ENCODE measurements around the gene GLOD5.
"Not testable (repeated sequence)": the region's sequence is repeated elsewhere in the genome, so short reads cannot be mapped to it uniquely, and the experiment has no call there.

GLOD5 gene

DNA sequence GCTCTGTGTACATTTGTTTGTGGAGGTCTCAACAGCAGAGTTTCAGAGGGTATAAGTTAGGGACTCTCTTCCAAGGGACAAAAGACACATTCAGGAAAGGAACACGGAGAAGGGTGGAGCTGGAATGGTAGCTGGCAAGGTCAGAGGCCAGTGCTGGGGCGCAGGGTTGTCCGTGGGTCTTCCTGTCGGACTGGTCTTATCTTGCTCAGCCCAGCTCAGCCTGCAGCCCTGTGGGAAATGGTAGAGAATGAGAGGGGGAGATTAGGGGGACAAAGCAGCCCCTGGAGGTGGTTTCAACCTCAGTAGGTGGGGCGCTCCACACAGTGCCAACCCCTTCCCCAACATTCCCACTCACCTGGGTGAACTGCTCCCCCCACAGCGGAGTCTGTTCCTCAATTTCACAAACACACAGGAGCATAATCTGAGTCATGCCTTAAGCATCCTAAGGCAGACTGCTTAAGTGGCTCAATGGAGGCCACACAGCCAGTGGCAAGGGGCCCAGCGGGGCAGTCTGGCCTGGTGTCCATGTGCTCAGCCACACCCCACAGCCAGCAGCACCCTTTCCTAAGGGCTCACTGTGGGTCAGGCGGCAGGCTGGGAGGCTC is 33.5 kb downstream of the GLOD5 start:
- DNase-seq = no peak

- DNase-seq = no peak
These were observed 36.8 kb downstream of the GLOD5 start for GRCh38 chrX:48798318-48798717.

- DNase-seq = no peak
These were observed 39.2 kb downstream of the GLOD5 start for GRCh38 chrX:48800574-48801279.

- peak; percentile 98 for DNase-seq
These were observed 39.9 kb downstream of the GLOD5 start, which contains the start of gene HDAC6 for GRCh38 chrX:48801280-48802088. Gene HDAC6, plus strand, starts transcription at chrX:48802067. Its CDS starts 626 bp downstream, at chrX:48802693.

DNA sequence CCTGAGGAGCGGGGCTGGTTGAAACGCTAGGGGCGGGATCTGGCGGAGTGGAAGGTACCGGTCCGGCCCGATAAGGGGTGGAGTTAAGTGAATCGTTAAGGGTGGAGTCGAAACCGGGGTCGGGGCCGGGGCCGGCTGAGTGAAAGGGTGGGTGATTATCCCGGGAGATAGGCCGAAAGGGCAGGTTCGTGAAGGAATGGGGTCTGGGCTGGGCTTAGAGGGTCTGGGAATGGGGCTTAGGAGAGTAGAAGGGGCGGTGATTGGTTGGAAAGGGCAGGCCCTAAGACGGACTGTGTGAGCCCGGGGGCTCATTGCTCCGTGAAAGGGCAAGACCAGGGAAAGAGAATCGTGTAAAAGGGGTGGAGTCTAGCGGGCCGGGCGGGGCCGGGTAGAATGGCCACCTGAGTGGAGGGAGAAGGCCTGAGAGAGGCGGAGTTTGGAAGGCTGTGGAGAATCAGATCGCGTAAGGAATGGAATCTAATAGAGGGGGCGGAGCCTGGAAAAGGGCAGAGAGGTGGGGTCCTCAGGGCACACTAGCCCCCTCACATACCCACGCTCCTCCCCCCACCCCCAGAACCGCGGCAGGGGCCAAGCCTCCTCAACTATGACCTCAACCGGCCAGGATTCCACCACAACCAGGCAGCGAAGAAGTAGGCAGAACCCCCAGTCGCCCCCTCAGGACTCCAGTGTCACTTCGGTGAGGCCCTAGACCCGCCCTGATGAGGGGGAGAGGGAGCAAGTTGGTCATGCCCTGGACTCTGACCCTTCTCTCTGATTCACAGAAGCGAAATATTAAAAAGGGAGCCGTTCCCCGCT is 40.8 kb downstream of the GLOD5 start:
- DNase-seq = peak; percentile 72

DNA sequence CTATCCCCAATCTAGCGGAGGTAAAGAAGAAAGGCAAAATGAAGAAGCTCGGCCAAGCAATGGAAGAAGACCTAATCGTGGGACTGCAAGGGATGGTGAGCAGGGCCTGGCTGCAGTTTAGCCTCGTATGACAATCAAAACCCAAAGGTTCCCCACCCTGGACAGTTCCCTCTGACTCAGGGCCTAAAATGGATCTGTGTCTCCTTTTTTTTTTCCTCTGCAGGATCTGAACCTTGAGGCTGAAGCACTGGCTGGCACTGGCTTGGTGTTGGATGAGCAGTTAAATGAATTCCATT is 41.3 kb downstream of the GLOD5 start:
- DNase-seq = no peak

GRCh38 chrX:48806081-48806480 is 44.5 kb downstream of the GLOD5 start:
- DNase-seq = no peak

DNA sequence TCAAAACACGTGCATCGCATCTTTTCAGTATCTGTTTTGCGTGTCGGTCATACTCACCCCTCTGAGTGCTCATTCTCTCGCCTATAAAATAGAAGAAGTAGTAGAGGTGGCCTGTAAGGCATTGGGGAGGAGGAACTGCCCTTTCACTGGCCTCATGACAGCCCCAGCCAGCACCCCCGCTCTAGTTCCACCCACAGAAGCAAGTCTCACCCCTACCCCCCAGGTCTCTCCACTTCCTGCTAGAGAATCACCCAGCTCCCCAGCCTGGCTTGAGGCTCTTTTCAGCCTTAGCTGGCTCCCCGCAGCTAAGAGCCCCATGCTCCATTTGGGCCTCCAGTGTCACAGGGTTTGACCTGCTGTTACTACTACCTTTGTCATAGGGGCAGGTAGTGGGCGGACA is 52.1 kb downstream of the GLOD5 start:
- DNase-seq = no peak

DNA sequence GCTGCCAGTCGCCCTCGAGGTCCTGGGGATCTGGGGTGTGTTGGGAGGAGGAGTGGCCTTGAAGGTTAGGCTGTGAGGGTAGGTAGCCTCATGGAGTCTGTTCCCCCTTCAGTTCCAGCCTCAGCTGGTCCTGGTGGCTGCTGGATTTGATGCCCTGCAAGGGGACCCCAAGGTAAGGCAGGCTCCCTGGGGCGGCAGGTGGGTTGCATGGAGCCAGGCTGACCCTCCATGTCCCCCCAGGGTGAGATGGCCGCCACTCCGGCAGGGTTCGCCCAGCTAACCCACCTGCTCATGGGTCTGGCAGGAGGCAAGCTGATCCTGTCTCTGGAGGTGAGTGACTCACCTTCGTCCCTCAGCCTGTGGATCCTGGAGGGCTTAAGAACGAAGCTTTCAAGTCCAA is 53.2 kb downstream of the GLOD5 start:
- DNase-seq = no peak

DNA sequence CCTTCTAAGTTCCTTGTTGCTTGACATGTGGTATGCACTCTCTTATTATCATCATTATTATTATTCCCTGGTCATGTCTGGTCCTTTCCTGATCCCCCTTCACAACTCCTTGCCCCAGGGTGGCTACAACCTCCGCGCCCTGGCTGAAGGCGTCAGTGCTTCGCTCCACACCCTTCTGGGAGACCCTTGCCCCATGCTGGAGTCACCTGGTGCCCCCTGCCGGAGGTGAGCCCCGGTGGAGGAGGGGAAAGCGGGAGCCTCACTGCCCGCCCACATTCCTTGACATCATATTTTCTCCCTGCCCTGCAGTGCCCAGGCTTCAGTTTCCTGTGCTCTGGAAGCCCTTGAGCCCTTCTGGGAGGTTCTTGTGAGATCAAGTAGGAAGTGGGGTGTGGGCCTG is 53.7 kb downstream of the GLOD5 start:
- DNase-seq = no peak

GRCh38 chrX:48816014-48816810 is 54.7 kb downstream of the GLOD5 start:
- no peak for DNase-seq

GRCh38 chrX:48818098-48818497 is 56.6 kb downstream of the GLOD5 start:
- no peak for DNase-seq

- DNase-seq = no peak
These were observed 57.3 kb downstream of the GLOD5 start for GRCh38 chrX:48818866-48819265.

GRCh38 chrX:48819394-48819793 is 57.8 kb downstream of the GLOD5 start:
- DNase-seq = not testable (repeated sequence)

DNA sequence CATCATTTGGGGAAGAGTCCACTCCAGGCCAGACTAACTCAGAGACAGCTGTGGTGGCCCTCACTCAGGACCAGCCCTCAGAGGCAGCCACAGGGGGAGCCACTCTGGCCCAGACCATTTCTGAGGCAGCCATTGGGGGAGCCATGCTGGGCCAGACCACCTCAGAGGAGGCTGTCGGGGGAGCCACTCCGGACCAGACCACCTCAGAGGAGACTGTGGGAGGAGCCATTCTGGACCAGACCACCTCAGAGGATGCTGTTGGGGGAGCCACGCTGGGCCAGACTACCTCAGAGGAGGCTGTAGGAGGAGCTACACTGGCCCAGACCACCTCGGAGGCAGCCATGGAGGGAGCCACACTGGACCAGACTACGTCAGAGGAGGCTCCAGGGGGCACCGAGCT is 61.5 kb downstream of the GLOD5 start:
- no peak for DNase-seq

All from CD4-positive, alpha-beta T cell treated with Interleukin-10 for 1 hour (primary cell).